ENCODE results near the gene INTS11.

- TF ChIP-seq IRF4 (IDR thresholded peaks at IDR 0.05; ENCODE audit: low read depth, low read length) (no peak), RCOR1 (conservative IDR thresholded peaks at IDR 0.05; ENCODE audit: low read depth, low read length) (no peak)
These were observed 8.5 kb upstream of the INTS11 start for GRCh38 chr1:1332774-1333480.
